Activated T-helper 1 cell treated with Interleukin-2 at 50 U/mL for 16 hours (primary cell): Measurements from ENCODE around the gene CNTNAP1.
"Not testable (repeated sequence)": the region's sequence is repeated elsewhere in the genome, so short reads cannot be mapped to it uniquely, and the experiment has no call there.

Experiments
- DNase-seq: peaks from one replicate; pipeline ENCODE4 v3.0.0-alpha.2; 2020; ENCODE audit warnings: low read depth

Gene CNTNAP1

DNA sequence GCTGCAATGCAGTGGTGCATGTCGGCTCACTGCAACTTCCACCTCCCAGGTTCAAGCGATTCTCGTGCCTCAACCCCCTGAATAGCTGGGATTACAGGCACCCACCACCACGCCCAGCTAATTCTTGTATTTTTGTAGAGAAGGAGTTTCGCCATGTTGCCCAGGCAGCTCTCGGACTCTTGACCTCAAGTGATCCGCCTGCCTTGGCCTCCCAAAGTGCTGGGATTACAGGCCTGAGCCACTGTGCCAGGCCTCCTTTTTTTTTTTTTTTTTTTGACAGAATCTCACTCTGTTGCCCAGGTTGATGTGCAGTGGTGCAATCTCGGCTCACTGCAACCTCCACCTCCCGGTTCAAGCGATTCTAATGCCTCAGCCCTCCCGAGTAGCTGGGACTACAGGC lies 60.6 kb downstream of the CNTNAP1 start:
- not testable (repeated sequence) for DNase-seq

DNA sequence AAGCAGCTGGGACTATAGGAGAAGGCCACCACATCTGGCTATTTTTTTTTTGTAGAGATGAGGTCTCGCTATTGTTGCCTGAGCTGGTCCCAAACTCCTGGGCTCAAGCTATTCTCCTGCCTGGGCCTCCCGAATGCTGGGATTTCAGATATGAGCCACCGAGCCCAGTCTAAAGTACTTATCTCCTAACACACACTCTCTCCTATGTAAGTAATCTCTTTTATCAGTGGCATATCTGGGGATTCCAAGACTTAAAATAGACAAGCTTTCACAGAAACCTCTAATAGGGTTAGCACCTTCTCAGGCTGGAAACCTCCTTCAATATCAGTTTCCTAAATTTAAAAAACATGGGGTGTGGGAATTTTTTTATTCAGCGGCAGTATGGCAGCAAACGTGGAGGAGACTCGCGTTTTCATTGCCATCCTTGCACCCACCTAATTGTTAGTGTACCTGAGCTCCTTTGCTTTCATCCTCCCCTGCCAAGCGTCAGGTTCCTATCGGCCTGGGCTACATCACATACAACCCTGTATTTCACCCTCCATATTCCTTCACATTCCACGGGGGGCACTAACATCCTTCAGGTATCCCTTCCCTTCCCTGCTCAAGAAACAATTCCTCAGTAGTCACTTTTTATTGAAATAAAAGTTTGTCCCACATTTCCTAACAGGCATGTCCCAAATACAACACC lies 61.4 kb downstream of the CNTNAP1 start:
- DNase-seq = no peak

DNA sequence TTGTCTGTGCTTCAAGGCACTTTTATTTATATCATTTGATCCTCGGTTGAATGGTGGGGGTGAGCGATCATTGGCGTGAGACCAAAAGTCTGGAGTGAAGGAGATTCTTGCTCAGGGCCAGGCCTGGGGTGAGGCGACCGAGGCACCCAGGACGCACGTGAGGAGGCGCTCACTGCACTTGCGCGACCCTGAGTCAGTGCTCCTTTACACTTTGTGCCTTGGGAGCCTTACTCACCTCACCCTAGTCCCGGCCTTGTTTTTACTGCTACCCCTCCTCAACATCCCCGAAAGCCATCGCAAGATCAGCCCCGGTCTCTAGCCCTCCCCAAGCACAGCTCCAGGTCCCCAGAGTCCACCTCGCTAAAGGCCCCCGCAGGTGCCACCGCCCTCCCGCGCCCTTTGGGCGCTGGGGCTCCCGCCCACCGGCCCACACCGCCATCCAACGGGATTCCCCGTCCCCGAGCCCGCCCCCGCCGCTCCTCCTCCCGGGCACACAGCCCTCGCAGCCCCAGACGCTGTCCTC lies 62.0 kb downstream of the CNTNAP1 start:
- DNase-seq = no peak

DNA sequence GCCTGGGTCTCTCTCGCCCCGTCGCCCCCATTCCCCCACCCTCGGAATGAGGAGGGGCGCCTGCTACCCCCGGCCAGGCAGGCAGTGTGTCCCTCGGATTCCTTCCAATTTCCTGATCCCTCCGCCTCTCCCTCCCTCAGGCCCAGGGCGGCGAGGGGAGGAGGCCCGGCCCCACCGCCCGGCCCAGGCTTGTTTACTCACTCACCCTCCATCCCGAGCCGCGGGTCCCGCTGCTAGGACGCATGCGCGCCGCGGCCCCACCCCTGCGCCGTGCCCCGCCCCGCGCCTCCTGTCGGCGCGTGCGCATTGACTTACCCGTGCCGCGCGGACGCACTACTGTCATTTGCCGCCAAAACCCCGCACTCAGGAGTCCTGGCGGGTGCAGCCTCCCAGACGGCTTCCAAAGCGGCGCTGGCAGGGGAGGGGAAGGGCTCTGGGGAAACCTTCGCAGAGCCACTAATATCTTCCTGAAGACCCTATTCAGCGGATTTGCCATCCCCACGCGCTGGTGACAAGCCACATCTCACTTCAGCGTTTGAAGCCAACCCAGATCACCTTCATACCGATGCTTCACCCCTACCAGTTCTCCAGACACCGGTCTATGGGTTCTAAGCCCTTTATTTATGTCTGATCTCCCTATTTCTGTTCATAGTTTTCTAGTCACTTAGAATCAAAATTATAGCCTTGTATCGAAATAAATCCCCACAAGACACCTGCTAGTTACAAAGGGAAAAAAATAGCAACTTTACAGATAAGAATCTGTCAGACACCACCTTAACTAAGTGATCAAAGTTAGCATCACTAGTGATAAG lies 62.7 kb downstream of the CNTNAP1 start, which contains the start of gene EZH1:
Gene EZH1, minus strand, starts transcription at position 235 of the 812 bp plus-strand sequence. CDS start 16,099 bp downstream, outside the sequence.
- DNase-seq = peak; percentile 93

DNA sequence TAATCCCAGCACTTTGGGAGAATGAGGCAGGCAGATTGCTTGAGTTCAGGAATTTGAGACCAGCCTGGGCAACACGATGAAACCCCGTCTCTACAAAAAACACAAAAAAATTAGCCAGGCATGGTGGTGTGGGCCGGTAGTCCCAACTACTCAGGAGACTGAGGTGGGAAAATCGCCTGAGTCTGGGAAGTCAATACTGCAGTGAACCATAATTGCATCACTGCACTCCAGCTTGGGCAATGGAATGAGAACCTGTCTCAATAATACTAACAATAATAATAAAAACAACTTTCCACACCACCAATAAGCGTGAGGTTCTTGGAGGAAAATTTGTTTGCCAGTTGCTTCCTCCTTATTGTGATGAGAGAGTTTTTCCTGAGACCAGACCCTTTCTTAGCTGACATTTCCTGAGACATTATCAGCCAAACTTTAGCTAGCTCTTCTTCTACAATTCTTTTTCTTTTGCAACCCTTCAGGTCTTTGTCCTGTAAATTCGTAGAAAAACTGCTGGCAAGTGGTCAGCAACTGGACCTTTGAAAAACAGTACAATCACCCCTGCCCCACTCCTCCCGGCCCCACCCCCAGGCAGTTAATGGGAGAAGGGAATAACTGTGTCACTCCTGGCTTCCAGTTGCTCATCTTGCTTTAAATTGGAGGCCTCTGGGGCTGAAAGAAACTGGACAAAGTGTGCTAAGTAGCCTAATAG lies 66.0 kb downstream of the CNTNAP1 start:
- no peak for DNase-seq

DNA sequence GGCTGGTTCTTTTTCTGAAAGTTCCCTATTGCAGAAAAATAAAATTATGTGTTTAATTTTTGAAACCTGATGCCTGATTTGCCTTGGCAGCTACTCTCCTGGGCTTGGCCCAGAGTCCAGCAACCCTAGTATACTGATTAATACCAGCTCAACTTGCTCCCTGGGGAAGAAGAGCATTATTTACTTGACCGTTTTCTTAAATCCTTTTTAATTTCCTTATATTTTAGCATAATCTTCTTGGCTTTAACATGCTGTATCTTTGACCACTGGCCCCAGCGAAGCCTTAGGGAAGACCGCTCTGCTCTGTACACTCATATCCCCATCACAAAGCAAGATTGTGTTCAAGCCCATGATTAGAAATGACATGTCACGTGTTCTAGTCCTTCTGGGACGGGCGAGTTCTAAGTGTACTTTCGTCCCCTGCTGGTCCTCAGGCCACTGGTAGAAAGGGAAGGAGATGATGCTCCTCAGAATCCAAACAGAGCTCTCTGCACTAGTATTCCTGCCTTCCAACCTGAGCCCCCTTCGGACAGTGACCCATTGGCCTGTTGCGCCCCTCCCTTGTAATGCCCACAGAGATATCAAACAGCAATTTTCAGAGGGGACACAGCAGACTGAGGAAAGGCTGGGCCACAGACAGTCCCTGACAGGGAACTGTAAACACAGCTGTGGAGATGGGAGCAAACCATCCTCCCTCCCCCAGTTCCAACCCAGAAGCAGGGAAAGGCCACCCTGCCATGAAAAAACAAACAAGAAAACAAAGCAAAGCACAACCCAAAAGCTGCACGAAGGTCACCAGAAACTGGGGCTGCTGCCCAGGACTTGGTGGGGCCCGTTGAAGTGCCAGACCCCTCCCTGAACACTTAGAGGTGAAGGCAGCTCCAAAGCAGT lies 66.8 kb downstream of the CNTNAP1 start:
- no peak for DNase-seq
